HepG2 (cell line): ENCODE measurements around the gene ARHGAP21. TPM values are rescaled to one million over a fixed set of nuclear protein-coding genes. Genes with fewer than 3 reads are reported as not detected.

Source experiments
- ATAC-seq: fragments of 200-7000 bp; cut with Tn5 transposase; 3 replicates; pipeline ENCODE4 v1.9.1; 2020; ENCODE audit warnings: mild to moderate bottlenecking, moderate library complexity
- Bru-seq: library from RNA; stranded (reverse); fragments of 400-500 nt; gene quantifications from one replicate; lab custom pipeline; 2021; lab: Mats Ljungman, UMichigan
- BruChase-seq, 2 experiments: library from RNA; stranded (reverse); fragments of 400-500 nt; gene quantifications; one replicate each; lab custom pipeline; 2021; lab: Mats Ljungman, UMichigan
- BruUV-seq: library from RNA; stranded (reverse); fragments of 400-500 nt; replicated peaks from 2 replicates; lab custom pipeline; 2021; lab: Mats Ljungman, UMichigan
- CTCF ChIA-PET: fragments of 300-600 bp; formaldehyde crosslinking; extraction: SDS; loops from one replicate; lab custom pipeline; 2021; ENCODE audit warnings: low total read pairs, inconsistent platforms, low intra/inter-chr PET ratio; lab: Yijun Ruan, JAX
- POLR2A ChIA-PET: fragments of 350-600 bp; sonication (Branson Sonifier 250); formaldehyde crosslinking; loops from one replicate; lab custom pipeline; 2020; ENCODE audit warnings: antibody characterized with exemption, inconsistent platforms; lab: Yijun Ruan, JAX
- DNase-seq: peaks from one replicate; pipeline ENCODE4 v3.0.0-alpha.2; 2015; ENCODE audit warnings: low spot score
- FAIRE-seq: peaks from 3 replicates; lab custom pipeline; 2011; peaks lifted over from hg19 to GRCh38; lab: Jason Lieb, UNC
- H2AFZ ChIP-seq: one replicate; pipeline ENCODE4 v1.6.1; 2011; ENCODE audit warnings: low read length, inconsistent platforms
- H3K27ac ChIP-seq: fragments of 300-600 bp; 3 replicates; pipeline ENCODE4 v1.8.0; 2011; ENCODE audit warnings: mixed run types, mild to moderate bottlenecking, mixed read lengths, low read length, inconsistent platforms; ENCODE audit not compliant: insufficient read depth; ENCODE audit errors: extremely low read length
- H3K27me3 ChIP-seq, 2 experiments: fragments of 200-600 bp in 1 of 2; 2 replicates in 1 of 2; 3 replicates in 1 of 2; pipeline versions ENCODE4 v1.6.0 to v1.8.0; 2011; ENCODE audit warnings: low read length in 2 of 2, mild to moderate bottlenecking in 2 of 2, moderate library complexity in 2 of 2, inconsistent platforms in 1 of 2; ENCODE audit not compliant: insufficient read depth in 2 of 2, control insufficient read depth in 1 of 2
- H3K36me3 ChIP-seq, 2 experiments: fragments of 200-600 bp in 1 of 2; replicated peaks in 1 of 2; 2 replicates in 1 of 2; 3 replicates in 1 of 2; pipeline versions ENCODE4 v1.5.1 to v1.8.0; 2011; ENCODE audit warnings: low read length in 2 of 2, inconsistent platforms in 1 of 2; ENCODE audit not compliant: insufficient read depth in 2 of 2, control insufficient read depth in 1 of 2
- H3K4me1 ChIP-seq: 2 replicates; pipeline ENCODE4 v1.5.1; 2012; ENCODE audit warnings: low read length, inconsistent platforms; ENCODE audit not compliant: insufficient read depth
- H3K4me2 ChIP-seq: 2 replicates; pipeline ENCODE4 v1.6.0; 2011; ENCODE audit warnings: low read depth, low read length, inconsistent platforms
- H3K4me3 ChIP-seq, 3 experiments: fragments of 200-600 bp in 1 of 3; sonication (generic), shearing (Covaris generic) in 1 of 3; replicated peaks in 1 of 3; 2 replicates each; pipeline ENCODE4 v1.5.1; 2011 to 2016; ENCODE audit warnings: low read length in 3 of 3, inconsistent platforms in 2 of 3, low read depth in 2 of 3, mild to moderate bottlenecking in 2 of 3, control low read depth in 1 of 3, mixed read lengths in 1 of 3; ENCODE audit not compliant: insufficient read depth in 1 of 3
- H3K79me2 ChIP-seq: one replicate; pipeline ENCODE4 v1.6.1; 2011; ENCODE audit warnings: low read length, inconsistent platforms; ENCODE audit not compliant: insufficient read depth
- H3K9ac ChIP-seq: 2 replicates; pipeline ENCODE4 v1.6.0; 2011; ENCODE audit warnings: mild to moderate bottlenecking, low read depth, low read length, inconsistent platforms; ENCODE audit not compliant: insufficient read depth
- H3K9me3 ChIP-seq: 2 replicates; pipeline ENCODE4 v1.5.1; 2012; ENCODE audit warnings: mild to moderate bottlenecking, low read length
- H4K20me1 ChIP-seq: 2 replicates; pipeline ENCODE4 v1.6.0; 2011; ENCODE audit warnings: inconsistent platforms, mild to moderate bottlenecking, low read length, moderate library complexity; ENCODE audit not compliant: insufficient read depth
- HNRNPL ChIP-seq: fragments of 200-400 bp; formaldehyde crosslinking; IDR thresholded peaks from 2 replicates; pipeline ENCODE4 v1.6.1; 2017; ENCODE audit warnings: mild to moderate bottlenecking, low read depth, low read length
- PCBP1 ChIP-seq: fragments of 200-400 bp; formaldehyde crosslinking; IDR thresholded peaks from 2 replicates; pipeline ENCODE4 v1.6.1; 2017; ENCODE audit warnings: mild to moderate bottlenecking, low read depth, low read length, borderline replicate concordance
- RBM39 ChIP-seq: fragments of 200-400 bp; formaldehyde crosslinking; IDR thresholded peaks from one replicate; pipeline ENCODE4 v1.6.1; 2018; ENCODE audit warnings: antibody characterized with exemption, mild to moderate bottlenecking, low read depth, low read length; ENCODE audit not compliant: poor library complexity, severe bottlenecking
- YY1 ChIP-seq: IDR thresholded peaks from 2 replicates; pipeline ENCODE4 v1.6.1; 2011; ENCODE audit warnings: low read length, low read depth, moderate library complexity, mild to moderate bottlenecking; ENCODE audit not compliant: insufficient read depth, insufficient replicate concordance
- ZNF160 ChIP-seq: sonication (generic); formaldehyde crosslinking; IDR thresholded peaks from 2 replicates; pipeline ENCODE4 v1.8.0; 2022; ENCODE audit warnings: mild to moderate bottlenecking, inconsistent platforms, missing genetic modification reagents
- ZNF333 ChIP-seq: sonication (generic); formaldehyde crosslinking; IDR thresholded peaks from 2 replicates; pipeline ENCODE4 v1.4.0; 2020; ENCODE audit warnings: mild to moderate bottlenecking, missing genetic modification reagents, borderline replicate concordance
- ZNF788 ChIP-seq: sonication (generic); formaldehyde crosslinking; IDR thresholded peaks from 2 replicates; pipeline ENCODE4 v1.5.0; 2020; ENCODE audit warnings: mild to moderate bottlenecking, missing genetic modification reagents, borderline replicate concordance
- WGBS: methylation state at CpG from one replicate; pipeline ENCODE4 v1.1.6; 2017; ENCODE audit warnings: low lambda C conversion rate; 5-methylcytosine and 5-hydroxymethylcytosine counted together
- in situ Hi-C: cut with HindIII; loops from 2 replicates; pipeline ENCODE4 v1.10.0; 2017; ENCODE audit warnings: low pct_unique_long_range_greater_than_20kb; ENCODE audit not compliant: extremely low pct_ligation_motif_present
- intact Hi-C: fragments of 100-400 bp; cut with micrococcal nuclease; formaldehyde crosslinking; loops from one replicate; pipeline ENCODE4 v1.10.0; 2022; ENCODE audit not compliant: unreplicated experiment
- long read RNA-seq, 2 experiments: library from RNA in 1 of 2; library from polyadenylated mRNA in 1 of 2; stranded (forward) in 1 of 2; unstranded in 1 of 2; transcript quantifications; one replicate each; pipeline ENCODE4 v2.0.0, GENCODE V29; 2019 to 2022
- polyA minus RNA-seq, 3 experiments: library from RNA; depleted of rRNA, polyadenylated mRNA; stranded (reverse); fragments of >200 nt; gene quantifications; 2 replicates each; pipeline ENCODE4 v1.2.3, GENCODE V29; 2011; ENCODE audit warnings: low replicate concordance in 1 of 3
- polyA plus RNA-seq, 8 experiments: library from polyadenylated mRNA; depleted of rRNA in 3 of 8; stranded (reverse) in 7 of 8; unstranded in 1 of 8; fragments of >200 nt; fragmentation: Illumina TruSeq in 4 of 8; extraction: Trizol in 4 of 8; gene quantifications; 2 replicates each; pipeline versions ENCODE4 v1.2.1 to v1.2.3, GENCODE V29; 2011 to 2016; ENCODE audit warnings: low read depth in 4 of 8, missing spikeins in 1 of 8, mixed read lengths in 1 of 8; ENCODE audit not compliant: insufficient read depth in 1 of 8
- total RNA-seq, 5 experiments: library from RNA; depleted of rRNA; stranded (reverse); fragments of >200 nt; fragmentation: Illumina TruSeq; extraction: Trizol; gene quantifications; 2 replicates each; pipeline ENCODE4 v1.2.3, GENCODE V29; 2016; ENCODE audit warnings: low read depth in 1 of 5
- TF ChIP-seq, protein P1 (sequence below): sonication (generic); formaldehyde crosslinking; IDR thresholded peaks from 2 replicates; pipeline ENCODE4 v1.5.1; 2020; ENCODE audit warnings: mild to moderate bottlenecking, missing genetic modification reagents, borderline replicate concordance

Gene ARHGAP21
- total RNA-seq (2016; rRNA removed; fragmentation: Illumina TruSeq; extraction: Trizol): 26.6 and 28.0 TPM in 2 replicates
- total RNA-seq (2016; cell fraction: cytosol; rRNA removed; fragmentation: Illumina TruSeq; extraction: Trizol; ENCODE audit: low read depth): 3.9 and 7.5 TPM in 2 replicates
- total RNA-seq (2016; cell fraction: insoluble cytoplasmic fraction; rRNA removed; fragmentation: Illumina TruSeq; extraction: Trizol): 23.3 and 24.8 TPM in 2 replicates
- total RNA-seq (2016; cell fraction: membrane; rRNA removed; fragmentation: Illumina TruSeq; extraction: Trizol): 13.0 and 13.2 TPM in 2 replicates
- 47.1 and 48.2 TPM in 2 replicates for total RNA-seq (2016; cell fraction: nucleus; rRNA removed; fragmentation: Illumina TruSeq; extraction: Trizol)
- 23.9 and 24.9 TPM in 2 replicates for polyA plus RNA-seq (2011; rRNA removed)
- 9.3 and 14.8 TPM in 2 replicates for polyA plus RNA-seq (2011; cell fraction: cytosol; rRNA removed)
- polyA plus RNA-seq (2011; cell fraction: nucleus; rRNA removed): 38.8 and 40.9 TPM in 2 replicates
- 12.7 and 19.2 TPM in 2 replicates for polyA plus RNA-seq (2012)
- polyA plus RNA-seq (2016; cell fraction: cytosol; fragmentation: Illumina TruSeq; extraction: Trizol; ENCODE audit: low read depth): 0.80 and 1.5 TPM in 2 replicates
- polyA plus RNA-seq (2016; cell fraction: insoluble cytoplasmic fraction; fragmentation: Illumina TruSeq; extraction: Trizol; ENCODE audit: low read depth): 19.5 and 21.4 TPM in 2 replicates
- 3.2 and 4.5 TPM in 2 replicates for polyA plus RNA-seq (2016; cell fraction: membrane; fragmentation: Illumina TruSeq; extraction: Trizol; ENCODE audit: low read depth)
- polyA plus RNA-seq (2016; cell fraction: nucleus; fragmentation: Illumina TruSeq; extraction: Trizol; ENCODE audit: insufficient read depth, low read depth): 39.1 and 41.8 TPM in 2 replicates
- polyA minus RNA-seq (2011; rRNA and poly(A)+ RNA removed; ENCODE audit: low replicate concordance): 40.5 and 94.5 TPM in 2 replicates
- polyA minus RNA-seq (2011; cell fraction: cytosol; rRNA and poly(A)+ RNA removed): 24.5 and 27.5 TPM in 2 replicates
- 101 and 142 TPM in 2 replicates for polyA minus RNA-seq (2011; cell fraction: nucleus; rRNA and poly(A)+ RNA removed)
- Bru-seq, nascent RNA: percentile 83 among the genes with signal in this experiment
- BruChase-seq, experiment 1, labeled RNA remaining after a 6-hour chase: percentile 78 among the genes with signal in this experiment
- percentile 78 among the genes with signal in this experiment for BruChase-seq, experiment 2, labeled RNA remaining after a 2-hour chase
- long read RNA-seq, experiment 1, partial matches to known transcripts: 3 of 5 reads
- long read RNA-seq, experiment 1, other reads (novel, unspliced or antisense): 2 of 5 reads
- long read RNA-seq, experiment 2, partial matches to known transcripts: 0 of 18 reads
- long read RNA-seq, experiment 2, other reads (novel, unspliced or antisense): 18 of 18 reads

GRCh38 chr10:24723788-24724380 is at the start of gene ARHGAP21:
ARHGAP21 (minus strand) TSS chr10:24723887; CDS start chr10:24721899, 1,988 bp downstream.
- FAIRE-seq: no peak
- H3K4me1 ChIP-seq: peaks cover 38% of the 10 kb centered on the region
- TSS peak; percentile 84 for BruUV-seq
- 0 out of 2 replicates have a peak, but pooled peaks have one; percentile 5 for TF ChIP-seq HNRNPL
- no peak for TF ChIP-seq ZNF160 (CRISPR knock-in tag)
- 0 out of 2 replicates have a peak, but pooled peaks have one; percentile 22 for TF ChIP-seq ZNF333
- peak; percentile 11 for TF ChIP-seq YY1
- 0 out of 2 replicates have a peak, but pooled peaks have one; percentile 49 for TF ChIP-seq PCBP1
- TF ChIP-seq, protein P1, sequence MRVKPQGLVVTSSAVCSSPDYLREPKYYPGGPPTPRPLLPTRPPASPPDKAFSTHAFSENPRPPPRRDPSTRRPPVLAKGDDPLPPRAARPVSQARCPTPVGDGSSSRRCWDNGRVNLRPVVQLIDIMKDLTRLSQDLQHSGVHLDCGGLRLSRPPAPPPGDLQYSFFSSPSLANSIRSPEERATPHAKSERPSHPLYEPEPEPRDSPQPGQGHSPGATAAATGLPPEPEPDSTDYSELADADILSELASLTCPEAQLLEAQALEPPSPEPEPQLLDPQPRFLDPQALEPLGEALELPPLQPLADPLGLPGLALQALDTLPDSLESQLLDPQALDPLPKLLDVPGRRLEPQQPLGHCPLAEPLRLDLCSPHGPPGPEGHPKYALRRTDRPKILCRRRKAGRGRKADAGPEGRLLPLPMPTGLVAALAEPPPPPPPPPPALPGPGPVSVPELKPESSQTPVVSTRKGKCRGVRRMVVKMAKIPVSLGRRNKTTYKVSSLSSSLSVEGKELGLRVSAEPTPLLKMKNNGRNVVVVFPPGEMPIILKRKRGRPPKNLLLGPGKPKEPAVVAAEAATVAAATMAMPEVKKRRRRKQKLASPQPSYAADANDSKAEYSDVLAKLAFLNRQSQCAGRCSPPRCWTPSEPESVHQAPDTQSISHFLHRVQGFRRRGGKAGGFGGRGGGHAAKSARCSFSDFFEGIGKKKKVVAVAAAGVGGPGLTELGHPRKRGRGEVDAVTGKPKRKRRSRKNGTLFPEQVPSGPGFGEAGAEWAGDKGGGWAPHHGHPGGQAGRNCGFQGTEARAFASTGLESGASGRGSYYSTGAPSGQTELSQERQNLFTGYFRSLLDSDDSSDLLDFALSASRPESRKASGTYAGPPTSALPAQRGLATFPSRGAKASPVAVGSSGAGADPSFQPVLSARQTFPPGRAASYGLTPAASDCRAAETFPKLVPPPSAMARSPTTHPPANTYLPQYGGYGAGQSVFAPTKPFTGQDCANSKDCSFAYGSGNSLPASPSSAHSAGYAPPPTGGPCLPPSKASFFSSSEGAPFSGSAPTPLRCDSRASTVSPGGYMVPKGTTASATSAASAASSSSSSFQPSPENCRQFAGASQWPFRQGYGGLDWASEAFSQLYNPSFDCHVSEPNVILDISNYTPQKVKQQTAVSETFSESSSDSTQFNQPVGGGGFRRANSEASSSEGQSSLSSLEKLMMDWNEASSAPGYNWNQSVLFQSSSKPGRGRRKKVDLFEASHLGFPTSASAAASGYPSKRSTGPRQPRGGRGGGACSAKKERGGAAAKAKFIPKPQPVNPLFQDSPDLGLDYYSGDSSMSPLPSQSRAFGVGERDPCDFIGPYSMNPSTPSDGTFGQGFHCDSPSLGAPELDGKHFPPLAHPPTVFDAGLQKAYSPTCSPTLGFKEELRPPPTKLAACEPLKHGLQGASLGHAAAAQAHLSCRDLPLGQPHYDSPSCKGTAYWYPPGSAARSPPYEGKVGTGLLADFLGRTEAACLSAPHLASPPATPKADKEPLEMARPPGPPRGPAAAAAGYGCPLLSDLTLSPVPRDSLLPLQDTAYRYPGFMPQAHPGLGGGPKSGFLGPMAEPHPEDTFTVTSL (CRISPR knock-in tag): peak; percentile 47; the same call in 1 of the 2 replicates
- peak; percentile 55 for TF ChIP-seq RBM39
- 0 out of 2 replicates have a peak, but pooled peaks have one; percentile 26 for TF ChIP-seq ZNF788 (CRISPR knock-in tag)

More at GRCh38 chr10:24723788-24724380, at the start of gene ARHGAP21:
- peak within 1 kb of the TSS; percentile 85 for H3K9ac ChIP-seq
- DNase-seq (no peak), ATAC-seq (peak; percentile 51)
- POLR2A ChIA-PET: interaction anchor here (0.9 to 2.8 kb wide), 4 partner anchors 9 to 356 kb away, joined by 3 to 11 read pairs (median 4); partner anchors contain the start of genes ENKUR and THNSL1
- H3K36me3 ChIP-seq: no peaks in the 10 kb centered on the region
- H3K4me2 ChIP-seq: peak within 1 kb of the TSS; percentile 96
- CTCF ChIA-PET: no interaction called here
- no peak within 1 kb of the TSS for H2AFZ ChIP-seq
- H3K4me3 ChIP-seq: peak within 1 kb of the TSS; percentile 81 to 84 (median 83)
- H3K9me3 ChIP-seq: no peaks in the 10 kb centered on the region
- WGBS: 1% methylated on average over 31 of the region's 46 CpGs
- intact Hi-C loops: loop anchor here (1.0 to 5.0 kb wide), 4 partner anchors 17 to 357 kb away; partner anchors contain the start of genes ENKUR and THNSL1
- H4K20me1 ChIP-seq: peaks cover 10% of the 10 kb centered on the region
- H3K27ac ChIP-seq: peak within 1 kb of the TSS; percentile 88
- in situ Hi-C loops: loop anchor here (10.0 kb wide), 1 partner anchor 291 kb away; the partner anchor contains the start of genes ENKUR and THNSL1
- H3K27me3 ChIP-seq: no peaks in the 10 kb centered on the region
- H3K79me2 ChIP-seq: peaks cover 36% of the 10 kb centered on the region
